SU-DHL-6 (cell line): ENCODE results near the gene KLHDC7B.

ENCODE experiments used
- H2AFZ ChIP-seq: fragments of 200-600 bp; sonication (generic); 2 replicates; pipeline ENCODE4 v1.6.1; 2014; ENCODE audit warnings: low read depth, mild to moderate bottlenecking, moderate library complexity, mixed read lengths, antibody characterized with exemption, low read length; ENCODE audit not compliant: severe bottlenecking
- H3F3A ChIP-seq: fragments of 200-600 bp; shearing (Covaris generic); 2 replicates; pipeline ENCODE4 v1.6.0; 2016; ENCODE audit warnings: antibody characterized with exemption, mild to moderate bottlenecking; ENCODE audit not compliant: insufficient read depth
- H3K27ac ChIP-seq: fragments of 200-600 bp; sonication (generic); 2 replicates; pipeline ENCODE4 v1.5.1; 2016; ENCODE audit warnings: low read depth, mild to moderate bottlenecking, low read length, moderate library complexity, mixed read lengths
- H3K27me3 ChIP-seq: fragments of 200-600 bp; sonication (generic), shearing (Covaris generic); 2 replicates; pipeline ENCODE4 v1.6.0; 2014; ENCODE audit warnings: mild to moderate bottlenecking, low read length
- H3K36me3 ChIP-seq: fragments of 200-600 bp; sonication (generic); 2 replicates; pipeline ENCODE4 v1.6.1; 2014; ENCODE audit warnings: mild to moderate bottlenecking, low read length, mixed read lengths
- H3K4me2 ChIP-seq: fragments of 300-600, 200-600 bp; shearing (Covaris generic), sonication (generic); 2 replicates; pipeline ENCODE4 v1.6.0; 2014; ENCODE audit warnings: low read length, low read depth, mild to moderate bottlenecking; ENCODE audit not compliant: poor library complexity, severe bottlenecking
- H3K4me3 ChIP-seq: fragments of 200-600 bp; sonication (generic); 2 replicates; pipeline ENCODE4 v1.5.1; 2014; ENCODE audit warnings: antibody characterized with exemption, low read length, mild to moderate bottlenecking, mixed read lengths; ENCODE audit not compliant: insufficient read depth, poor library complexity, severe bottlenecking
- H3K79me2 ChIP-seq: fragments of 200-600 bp; sonication (generic); 2 replicates; pipeline ENCODE4 v1.6.1; 2014; ENCODE audit warnings: mild to moderate bottlenecking, low read length, moderate library complexity; ENCODE audit not compliant: insufficient read depth
- H3K9ac ChIP-seq: fragments of 200-600 bp; sonication (generic); 2 replicates; pipeline ENCODE4 v1.7.0; 2014; ENCODE audit warnings: mild to moderate bottlenecking, low read length
- H3K9me2 ChIP-seq: fragments of 200-600 bp; sonication (generic); replicated peaks from 2 replicates; pipeline ENCODE4 v1.6.1; 2014; ENCODE audit warnings: low read length; ENCODE audit not compliant: insufficient read depth
- H3K9me3 ChIP-seq: fragments of 200-600 bp; sonication (generic); 2 replicates; pipeline ENCODE4 v1.6.1; 2014; ENCODE audit warnings: low read length, mixed read lengths; ENCODE audit not compliant: insufficient read depth
- H4K20me1 ChIP-seq: fragments of 200-600 bp; sonication (generic); 2 replicates; pipeline ENCODE4 v1.6.1; 2014; ENCODE audit warnings: low read depth, mild to moderate bottlenecking, antibody characterized with exemption, low read length, moderate library complexity, mixed read lengths
- EZH2phosphoT487 ChIP-seq: fragments of 200-600 bp; sonication (generic), shearing (Covaris generic); conservative IDR thresholded peaks from 2 replicates; pipeline ENCODE4 v1.6.1; 2018; ENCODE audit warnings: mild to moderate bottlenecking, antibody characterized with exemption, low read length, moderate library complexity, mixed read lengths
- TF ChIP-seq, protein P1 (sequence below): fragments of 200-600 bp; sonication (generic); IDR thresholded peaks from one replicate; pipeline ENCODE4 v1.5.1; 2017; ENCODE audit warnings: antibody characterized with exemption, mild to moderate bottlenecking, low read length, moderate library complexity; ENCODE audit not compliant: insufficient read depth, poor library complexity, severe bottlenecking

The KLHDC7B gene

DNA sequence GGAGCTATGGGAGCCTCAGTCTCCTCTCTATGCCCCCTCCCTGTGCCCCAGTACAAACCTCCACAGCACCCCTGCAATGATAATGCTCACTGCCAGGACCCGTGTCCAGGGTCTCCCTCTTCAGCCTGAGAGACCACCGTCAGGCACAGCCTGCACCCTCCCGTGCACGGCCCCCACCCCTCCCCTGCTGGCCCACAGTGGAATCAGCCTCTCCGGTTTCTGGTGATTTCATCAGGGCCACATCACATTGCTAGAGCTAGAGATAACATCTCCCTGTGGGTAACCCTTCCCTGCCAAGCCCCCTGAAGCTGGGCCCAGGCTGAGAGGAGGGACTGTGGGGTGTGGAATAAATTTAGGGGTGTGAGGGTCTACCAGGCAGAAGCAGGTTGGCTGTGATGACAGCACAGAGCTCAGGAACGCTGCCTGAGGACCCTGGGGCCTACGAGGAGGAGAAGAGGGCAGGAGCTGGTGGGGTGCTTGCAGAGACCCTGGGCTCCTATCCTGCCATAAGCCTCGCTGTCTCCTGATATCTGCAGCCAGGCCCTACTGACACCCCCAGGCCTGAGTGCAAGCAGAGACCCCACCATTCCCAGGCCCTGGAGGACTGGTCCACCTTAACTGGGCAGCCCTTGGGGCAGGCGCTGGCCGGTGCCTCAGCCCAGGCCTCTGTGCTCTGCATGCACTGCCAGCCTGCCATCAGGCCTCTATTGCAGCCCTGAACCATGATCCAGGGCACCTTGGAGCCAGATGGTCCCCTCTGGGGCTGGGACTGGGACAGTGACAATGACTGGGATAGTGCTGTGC is at the start of gene KLHDC7B:
KLHDC7B (plus strand) TSS at position 378 of the 804 bp plus-strand sequence; CDS start at position 723, 345 bp downstream.
- H3F3A ChIP-seq = peaks cover 9% of the 10 kb centered on the region
- H3K9me3 ChIP-seq = no peaks in the 10 kb centered on the region
- no peak for TF ChIP-seq EZH2phosphoT487
- TF ChIP-seq, protein P1, sequence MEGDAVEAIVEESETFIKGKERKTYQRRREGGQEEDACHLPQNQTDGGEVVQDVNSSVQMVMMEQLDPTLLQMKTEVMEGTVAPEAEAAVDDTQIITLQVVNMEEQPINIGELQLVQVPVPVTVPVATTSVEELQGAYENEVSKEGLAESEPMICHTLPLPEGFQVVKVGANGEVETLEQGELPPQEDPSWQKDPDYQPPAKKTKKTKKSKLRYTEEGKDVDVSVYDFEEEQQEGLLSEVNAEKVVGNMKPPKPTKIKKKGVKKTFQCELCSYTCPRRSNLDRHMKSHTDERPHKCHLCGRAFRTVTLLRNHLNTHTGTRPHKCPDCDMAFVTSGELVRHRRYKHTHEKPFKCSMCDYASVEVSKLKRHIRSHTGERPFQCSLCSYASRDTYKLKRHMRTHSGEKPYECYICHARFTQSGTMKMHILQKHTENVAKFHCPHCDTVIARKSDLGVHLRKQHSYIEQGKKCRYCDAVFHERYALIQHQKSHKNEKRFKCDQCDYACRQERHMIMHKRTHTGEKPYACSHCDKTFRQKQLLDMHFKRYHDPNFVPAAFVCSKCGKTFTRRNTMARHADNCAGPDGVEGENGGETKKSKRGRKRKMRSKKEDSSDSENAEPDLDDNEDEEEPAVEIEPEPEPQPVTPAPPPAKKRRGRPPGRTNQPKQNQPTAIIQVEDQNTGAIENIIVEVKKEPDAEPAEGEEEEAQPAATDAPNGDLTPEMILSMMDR = no peak
- no peaks in the 10 kb centered on the region for H3K27me3 ChIP-seq
- no peak within 1 kb of the TSS for H2AFZ ChIP-seq
- no peaks in the 10 kb centered on the region for H4K20me1 ChIP-seq
- H3K9ac ChIP-seq = no peak within 1 kb of the TSS
- no peaks in the 10 kb centered on the region for H3K36me3 ChIP-seq
- no peaks in the 10 kb centered on the region for H3K9me2 ChIP-seq
- H3K27ac ChIP-seq = no peak within 1 kb of the TSS
- H3K79me2 ChIP-seq = no peaks in the 10 kb centered on the region
- H3K4me3 ChIP-seq = no peak within 1 kb of the TSS
- H3K4me2 ChIP-seq = no peak within 1 kb of the TSS

DNA sequence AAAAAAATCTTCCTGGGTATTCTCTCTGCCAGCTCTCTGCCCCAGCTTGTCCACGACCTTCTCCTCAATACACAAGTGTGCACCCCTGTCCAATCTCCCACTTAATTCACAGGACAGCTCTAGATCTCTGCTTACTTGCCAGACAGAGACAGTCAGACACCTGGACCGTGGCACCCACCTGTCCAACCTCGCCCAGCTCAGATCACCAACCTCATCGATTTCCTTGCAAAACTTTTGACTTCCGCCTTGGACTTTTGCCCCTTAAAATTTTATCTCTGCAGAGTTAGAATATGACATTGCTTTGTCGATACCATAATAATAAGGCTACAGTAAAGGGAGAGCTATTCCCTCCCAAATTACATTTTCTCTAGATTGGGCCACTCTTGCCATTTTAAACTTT is 48.6 kb upstream of the KLHDC7B start:
- H3K79me2 ChIP-seq = no peaks in the 10 kb centered on the region
- no peak overlapping the region for H3K9ac ChIP-seq
- H3K27me3 ChIP-seq = no peaks in the 10 kb centered on the region
- H3K9me3 ChIP-seq = no peaks in the 10 kb centered on the region
- H3F3A ChIP-seq = no peaks in the 10 kb centered on the region
- no peak overlapping the region for H2AFZ ChIP-seq
- H3K4me2 ChIP-seq = no peak overlapping the region
- no peaks in the 10 kb centered on the region for H3K36me3 ChIP-seq
- H4K20me1 ChIP-seq = no peaks in the 10 kb centered on the region
- H3K9me2 ChIP-seq = no peaks in the 10 kb centered on the region
- TF ChIP-seq, protein P1 = no peak
- no peak for TF ChIP-seq EZH2phosphoT487
- H3K4me3 ChIP-seq = no peak overlapping the region
- H3K27ac ChIP-seq = no peak overlapping the region

DNA sequence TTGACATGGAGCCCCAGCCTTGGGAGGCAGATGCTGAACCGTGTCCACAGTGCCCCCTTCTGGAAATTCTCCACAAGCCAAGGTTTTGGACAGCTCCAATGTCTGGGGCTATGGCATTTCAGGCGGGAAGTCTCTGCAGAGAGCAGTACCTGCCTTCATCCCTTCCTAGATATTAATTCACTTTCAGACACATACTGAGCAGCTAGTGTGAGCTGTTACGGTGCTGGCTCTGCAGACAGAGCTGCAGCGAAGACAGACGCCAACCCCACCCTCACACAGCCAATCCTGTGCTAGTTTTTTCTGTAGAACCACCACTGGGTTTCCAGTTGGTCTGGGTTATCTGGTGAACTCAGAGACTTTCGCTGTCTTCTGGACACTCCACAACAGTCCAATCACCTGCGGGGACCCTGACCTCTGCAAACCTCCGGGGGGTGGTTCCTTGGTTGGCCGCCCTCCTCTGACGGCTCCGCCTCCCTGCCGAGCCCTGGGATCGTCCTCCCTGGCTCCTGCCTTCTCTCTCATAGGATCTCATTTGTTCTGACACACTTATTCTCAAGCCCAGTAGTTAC is 47.3 kb upstream of the KLHDC7B start:
- no peaks in the 10 kb centered on the region for H3K36me3 ChIP-seq
- no peak overlapping the region for H2AFZ ChIP-seq
- no peaks in the 10 kb centered on the region for H3K79me2 ChIP-seq
- no peak overlapping the region for H3K27ac ChIP-seq
- TF ChIP-seq, protein P1 = peak; percentile 69
- TF ChIP-seq EZH2phosphoT487 = no peak
- no peaks in the 10 kb centered on the region for H3F3A ChIP-seq
- H3K9ac ChIP-seq = no peak overlapping the region
- no peaks in the 10 kb centered on the region for H4K20me1 ChIP-seq
- H3K27me3 ChIP-seq = no peaks in the 10 kb centered on the region
- H3K4me3 ChIP-seq = no peak overlapping the region
- no peak overlapping the region for H3K4me2 ChIP-seq
- no peaks in the 10 kb centered on the region for H3K9me2 ChIP-seq
- no peaks in the 10 kb centered on the region for H3K9me3 ChIP-seq
